ENCODE measurements around the gene ERBB4. TPM values are rescaled to one million over a fixed set of nuclear protein-coding genes. Genes with fewer than 3 reads are reported as not detected.

Gene ERBB4
- total RNA-seq, 1 experiment from 2014 or later = 0.04 TPM

GRCh38 chr2:212133337-212133736, 405.3 kb downstream of the ERBB4 start:
- Histone ChIP-seq H3K4ac (ENCODE audit: low read depth, low read length) (no peak overlapping the region), H3K18ac (ENCODE audit: insufficient read length, low read depth, low read length) (no peak overlapping the region), H3T11ph (ENCODE audit: low read length) (no peak overlapping the region), H3K14ac (ENCODE audit: insufficient read depth, low read length) (no peak overlapping the region), H4K8ac (replicated peaks; ENCODE audit: insufficient read length, low read depth, low read length) (no peak overlapping the region), H4K5ac (ENCODE audit: insufficient read length, low read depth, low read length) (no peak overlapping the region), H2AK5ac (ENCODE audit: insufficient read length, low read length) (no peak overlapping the region), H2BK5ac (ENCODE audit: insufficient read length, low read length) (no peak overlapping the region), H3K9ac (ENCODE audit: extremely low read depth, insufficient read length, low read length) (no peak overlapping the region), H3K79me1 (ENCODE audit: insufficient read depth, low read depth, low read length, poor library complexity, severe bottlenecking) (no peaks in the 10 kb centered on the region), H2BK20ac (ENCODE audit: low read depth, low read length, poor library complexity, severe bottlenecking) (no peak overlapping the region), H3K9me3 (ENCODE audit: control insufficient read depth, low read depth, low read length) (no peaks in the 10 kb centered on the region), H2BK120ac (ENCODE audit: low read depth, low read length, poor library complexity, severe bottlenecking) (no peak overlapping the region), H2BK12ac (ENCODE audit: insufficient read length, low read depth, low read length) (no peak overlapping the region), H3K27ac (ENCODE audit: insufficient read length, low read depth, low read length) (no peak overlapping the region), H4K91ac (ENCODE audit: insufficient read length, low read depth, low read length) (no peak overlapping the region), H3K56ac (ENCODE audit: insufficient read length, low read depth, low read length) (no peak overlapping the region), H2BK15ac (ENCODE audit: low read depth, low read length) (no peak overlapping the region), H3K4me1 (ENCODE audit: insufficient read depth, low read length) (no peaks in the 10 kb centered on the region), H3K23ac (ENCODE audit: insufficient read length, low read depth, low read length) (no peak overlapping the region), H4K20me1 (ENCODE audit: control insufficient read depth, insufficient read depth, insufficient read length) (no peaks in the 10 kb centered on the region), H3K27me3 (ENCODE audit: insufficient read depth, low read length) (no peaks in the 10 kb centered on the region), H3K4me2 (ENCODE audit: insufficient read depth, insufficient read length, low read length) (no peak overlapping the region), H2AFZ (ENCODE audit: low read length) (no peak overlapping the region), H3K23me2 (ENCODE audit: insufficient read length, low read depth, low read length, poor library complexity, severe bottlenecking) (no peaks in the 10 kb centered on the region), H3K79me2 (ENCODE audit: insufficient read depth, low read length) (no peaks in the 10 kb centered on the region)
- Mint-ChIP-seq H3K9me3 (no peaks in the 10 kb centered on the region), H3K4me1 (no peaks in the 10 kb centered on the region), H3K4me3 (no peak overlapping the region), H3K27me3 (ENCODE audit: low read depth) (no peaks in the 10 kb centered on the region), H3K36me3 (ENCODE audit: insufficient read depth in 1 of 3, low read depth in 3 of 3) (no peaks in the 10 kb centered on the region), H3K27ac (no peak overlapping the region)
- no peak for DNase-seq
- no CpG with 5 or more reads among the region's 2 CpGs for WGBS (ENCODE audit: extremely low coverage, insufficient read length, low lambda C conversion rate)
- no peak for TF ChIP-seq CTCF (conservative IDR thresholded peaks at IDR 0.05)

All from H9 (cell line).